SU-DHL-6 (cell line): ENCODE data around the gene LHFPL3.
"Not testable (repeated sequence)": the region's sequence is repeated elsewhere in the genome, so short reads cannot be mapped to it uniquely, and the experiment has no call there.

ENCODE experiments used
- H2AFZ ChIP-seq: fragments of 200-600 bp; sonication (generic); 2 replicates; pipeline ENCODE4 v1.6.1; 2014; ENCODE audit warnings: low read depth, mild to moderate bottlenecking, moderate library complexity, mixed read lengths, antibody characterized with exemption, low read length; ENCODE audit not compliant: severe bottlenecking
- H3F3A ChIP-seq: fragments of 200-600 bp; shearing (Covaris generic); 2 replicates; pipeline ENCODE4 v1.6.0; 2016; ENCODE audit warnings: antibody characterized with exemption, mild to moderate bottlenecking; ENCODE audit not compliant: insufficient read depth
- H3K27ac ChIP-seq: fragments of 200-600 bp; sonication (generic); 2 replicates; pipeline ENCODE4 v1.5.1; 2016; ENCODE audit warnings: low read depth, mild to moderate bottlenecking, low read length, moderate library complexity, mixed read lengths
- H3K27me3 ChIP-seq: fragments of 200-600 bp; sonication (generic), shearing (Covaris generic); 2 replicates; pipeline ENCODE4 v1.6.0; 2014; ENCODE audit warnings: mild to moderate bottlenecking, low read length
- H3K36me3 ChIP-seq: fragments of 200-600 bp; sonication (generic); 2 replicates; pipeline ENCODE4 v1.6.1; 2014; ENCODE audit warnings: mild to moderate bottlenecking, low read length, mixed read lengths
- H3K4me2 ChIP-seq: fragments of 300-600, 200-600 bp; shearing (Covaris generic), sonication (generic); 2 replicates; pipeline ENCODE4 v1.6.0; 2014; ENCODE audit warnings: low read length, low read depth, mild to moderate bottlenecking; ENCODE audit not compliant: poor library complexity, severe bottlenecking
- H3K4me3 ChIP-seq: fragments of 200-600 bp; sonication (generic); 2 replicates; pipeline ENCODE4 v1.5.1; 2014; ENCODE audit warnings: antibody characterized with exemption, low read length, mild to moderate bottlenecking, mixed read lengths; ENCODE audit not compliant: insufficient read depth, poor library complexity, severe bottlenecking
- H3K79me2 ChIP-seq: fragments of 200-600 bp; sonication (generic); 2 replicates; pipeline ENCODE4 v1.6.1; 2014; ENCODE audit warnings: mild to moderate bottlenecking, low read length, moderate library complexity; ENCODE audit not compliant: insufficient read depth
- H3K9ac ChIP-seq: fragments of 200-600 bp; sonication (generic); 2 replicates; pipeline ENCODE4 v1.7.0; 2014; ENCODE audit warnings: mild to moderate bottlenecking, low read length
- H3K9me2 ChIP-seq: fragments of 200-600 bp; sonication (generic); replicated peaks from 2 replicates; pipeline ENCODE4 v1.6.1; 2014; ENCODE audit warnings: low read length; ENCODE audit not compliant: insufficient read depth
- H3K9me3 ChIP-seq: fragments of 200-600 bp; sonication (generic); 2 replicates; pipeline ENCODE4 v1.6.1; 2014; ENCODE audit warnings: low read length, mixed read lengths; ENCODE audit not compliant: insufficient read depth
- H4K20me1 ChIP-seq: fragments of 200-600 bp; sonication (generic); 2 replicates; pipeline ENCODE4 v1.6.1; 2014; ENCODE audit warnings: low read depth, mild to moderate bottlenecking, antibody characterized with exemption, low read length, moderate library complexity, mixed read lengths
- CTCF ChIP-seq: fragments of 200-600 bp; sonication (generic); IDR thresholded peaks from one replicate; pipeline ENCODE4 v1.5.1; 2017; ENCODE audit warnings: antibody characterized with exemption, mild to moderate bottlenecking, low read length, moderate library complexity; ENCODE audit not compliant: insufficient read depth, poor library complexity, severe bottlenecking
- EZH2phosphoT487 ChIP-seq: fragments of 200-600 bp; sonication (generic), shearing (Covaris generic); conservative IDR thresholded peaks from 2 replicates; pipeline ENCODE4 v1.6.1; 2018; ENCODE audit warnings: mild to moderate bottlenecking, antibody characterized with exemption, low read length, moderate library complexity, mixed read lengths

LHFPL3 gene

DNA sequence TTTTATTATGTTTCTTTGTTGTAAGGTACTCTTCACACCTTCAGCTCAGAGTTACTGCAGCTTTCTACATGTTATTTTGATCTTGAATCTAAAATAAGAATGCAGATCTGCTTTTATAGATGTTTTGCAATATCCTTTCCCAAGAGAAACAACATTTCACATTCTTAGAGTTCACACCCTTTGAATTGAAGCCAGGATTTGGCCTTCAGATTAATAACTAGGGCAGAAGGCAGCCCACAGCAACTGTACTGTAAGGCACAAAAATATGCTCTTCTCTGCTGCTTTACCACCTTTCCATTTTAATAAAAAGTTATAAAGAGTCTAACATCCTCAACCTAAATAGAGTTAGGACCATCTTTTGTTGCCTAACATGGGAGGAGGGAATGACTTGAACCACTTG, 224.7 kb downstream of the LHFPL3 start:
- Histone ChIP-seq H3K9ac (no peak overlapping the region), H3K36me3 (no peaks in the 10 kb centered on the region), H3K9me2 (no peaks in the 10 kb centered on the region), H3K4me3 (no peak overlapping the region), H3F3A (no peaks in the 10 kb centered on the region), H2AFZ (no peak overlapping the region), H3K4me2 (no peak overlapping the region), H3K9me3 (no peaks in the 10 kb centered on the region), H4K20me1 (no peaks in the 10 kb centered on the region), H3K27me3 (no peaks in the 10 kb centered on the region), H3K79me2 (no peaks in the 10 kb centered on the region), H3K27ac (no peak overlapping the region)
- no peak for TF ChIP-seq EZH2phosphoT487
- TF ChIP-seq CTCF, result no peak

- not testable (repeated sequence) for H2AFZ ChIP-seq, H3F3A ChIP-seq, H3K9ac ChIP-seq, H3K4me3 ChIP-seq, H3K27me3 ChIP-seq, H3K79me2 ChIP-seq, H3K36me3 ChIP-seq, H3K27ac ChIP-seq, H4K20me1 ChIP-seq, H3K4me2 ChIP-seq, H3K9me2 ChIP-seq, H3K9me3 ChIP-seq
Measured at GRCh38 chr7:104563350-104563901, 235.0 kb downstream of the LHFPL3 start.

- Histone ChIP-seq H3K27ac (no peak overlapping the region), H3K9me2 (no peaks in the 10 kb centered on the region), H3K4me3 (no peak overlapping the region), H3K9me3 (no peaks in the 10 kb centered on the region), H3K9ac (no peak overlapping the region), H3K4me2 (no peak overlapping the region), H3K27me3 (no peaks in the 10 kb centered on the region), H3K36me3 (no peaks in the 10 kb centered on the region), H4K20me1 (no peaks in the 10 kb centered on the region), H3K79me2 (no peaks in the 10 kb centered on the region), H3F3A (no peaks in the 10 kb centered on the region), H2AFZ (no peak overlapping the region)
- TF ChIP-seq EZH2phosphoT487, result no peak
- TF ChIP-seq CTCF, result no peak
Measured at GRCh38 chr7:104569751-104570150, 241.3 kb downstream of the LHFPL3 start.

GRCh38 chr7:104572554-104572953, 244.2 kb downstream of the LHFPL3 start:
- H4K20me1 ChIP-seq, result no peaks in the 10 kb centered on the region
- no peak overlapping the region for H3K4me3 ChIP-seq
- H3K36me3 ChIP-seq, result no peaks in the 10 kb centered on the region
- no peak overlapping the region for H3K27ac ChIP-seq
- no peaks in the 10 kb centered on the region for H3K9me3 ChIP-seq
- no peak for TF ChIP-seq CTCF
- no peak for TF ChIP-seq EZH2phosphoT487
- H3F3A ChIP-seq, result no peaks in the 10 kb centered on the region
- no peaks in the 10 kb centered on the region for H3K9me2 ChIP-seq
- no peak overlapping the region for H3K4me2 ChIP-seq
- no peaks in the 10 kb centered on the region for H3K79me2 ChIP-seq
- H3K9ac ChIP-seq, result no peak overlapping the region
- H2AFZ ChIP-seq, result no peak overlapping the region
- H3K27me3 ChIP-seq, result no peaks in the 10 kb centered on the region
